SJCRH30 (cell line): ENCODE data around the gene AKAP9. TPM values are rescaled to one million over a fixed set of nuclear protein-coding genes. Genes with fewer than 3 reads are reported as not detected.
"Not testable (repeated sequence)": the region's sequence is repeated elsewhere in the genome, so short reads cannot be mapped to it uniquely, and the experiment has no call there.

ENCODE experiments used
- DNase-seq, 2 experiments: peaks; one replicate each; pipeline ENCODE4 v3.0.0-alpha.2; 2015 to 2020
- H3K27ac ChIP-seq: fragments of 250-450 bp; sonication (Bioruptor Pico); 2 replicates; pipeline ENCODE4 v1.5.1; 2020; ENCODE audit warnings: mild to moderate bottlenecking, moderate library complexity
- H3K27me3 ChIP-seq: fragments of 250-450 bp; sonication (Bioruptor Pico); 2 replicates; pipeline ENCODE4 v1.5.1; 2020; ENCODE audit warnings: mild to moderate bottlenecking, moderate library complexity
- H3K36me3 ChIP-seq: fragments of 250-450 bp; sonication (Bioruptor Pico); 2 replicates; pipeline ENCODE4 v1.5.1; 2020; ENCODE audit warnings: mild to moderate bottlenecking, moderate library complexity
- H3K4me1 ChIP-seq: fragments of 250-450 bp; sonication (Bioruptor Pico); 2 replicates; pipeline ENCODE4 v1.5.1; 2020; ENCODE audit warnings: mild to moderate bottlenecking, moderate library complexity
- H3K4me3 ChIP-seq: fragments of 250-450 bp; sonication (Bioruptor Pico); 2 replicates; pipeline ENCODE4 v1.5.1; 2020; ENCODE audit warnings: mild to moderate bottlenecking, moderate library complexity
- H3K9me3 ChIP-seq: fragments of 250-450 bp; sonication (Bioruptor Pico); replicated peaks from 2 replicates; pipeline ENCODE4 v1.5.1; 2020; ENCODE audit warnings: mild to moderate bottlenecking, moderate library complexity
- total RNA-seq: library from RNA; depleted of rRNA; stranded (reverse); fragments of >200 nt; shearing (Covaris generic); gene quantifications from 2 replicates; pipeline ENCODE4 v1.2.3, GENCODE V29; 2014

AKAP9 gene
- total RNA-seq, 1 experiment from 2014 or later: 69.9 TPM

GRCh38 chr7:92134271-92135051 is 193.8 kb downstream of the AKAP9 start, which contains the start of gene CYP51A1:
Gene CYP51A1, minus strand, starts transcription at chr7:92134477. Its CDS starts 113 bp downstream, at chr7:92134364.
- peak; percentile 96 for DNase-seq
- H3K9me3 ChIP-seq: peaks cover 3% of the 10 kb centered on the region; the same call in 1 of the 2 replicates
- H3K36me3 ChIP-seq: peaks cover 12% of the 10 kb centered on the region
- H3K4me1 ChIP-seq: peaks cover 5% of the 10 kb centered on the region; the same call in 1 of the 2 replicates
- no peaks in the 10 kb centered on the region for H3K27me3 ChIP-seq
- peak within 1 kb of the TSS; percentile 82 for H3K4me3 ChIP-seq
- H3K27ac ChIP-seq: peak within 1 kb of the TSS; percentile 87

DNA sequence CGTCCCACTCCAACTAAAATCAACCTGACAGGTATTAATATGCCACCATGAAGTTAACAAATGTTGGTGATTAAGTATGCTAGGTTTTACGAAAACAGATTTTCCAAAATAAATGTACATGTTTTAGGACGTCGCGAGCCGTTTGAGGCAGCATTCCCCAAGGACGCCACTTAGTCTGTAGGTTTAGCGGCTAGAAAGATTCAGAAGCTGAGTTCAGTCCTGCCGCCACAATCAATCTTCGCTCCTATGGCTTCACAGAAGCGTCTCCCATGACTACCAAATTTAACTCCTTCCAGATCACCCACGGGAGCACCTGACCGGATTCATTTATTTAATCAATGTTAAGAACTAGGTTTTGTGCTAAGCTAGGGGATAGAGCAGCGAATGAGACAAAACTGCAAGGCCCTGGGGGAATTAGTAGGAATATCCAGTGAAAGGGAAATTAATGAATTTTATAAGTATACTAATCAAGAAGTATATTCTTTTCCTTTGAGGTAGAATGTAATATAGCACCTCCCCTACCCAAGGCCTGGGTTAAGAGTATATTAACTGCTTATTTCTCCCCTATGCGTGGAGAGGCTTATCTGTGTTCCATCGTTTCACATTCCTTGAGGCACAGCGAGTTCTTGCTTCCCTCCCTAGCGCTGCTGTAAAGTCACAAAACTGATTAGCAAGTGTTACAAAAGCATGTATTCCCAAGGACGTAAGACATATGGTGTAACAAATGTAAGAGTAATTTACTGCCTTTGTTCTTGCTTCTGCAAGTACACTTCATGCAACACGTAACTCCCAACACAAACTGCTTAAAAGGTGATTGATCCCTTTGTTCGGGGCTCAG is 194.6 kb downstream of the AKAP9 start:
- Histone ChIP-seq H3K27me3 (no peaks in the 10 kb centered on the region), H3K4me3 (peak overlapping the region; percentile 82), H3K36me3 (peaks cover 6% of the 10 kb centered on the region; the same call in 1 of the 2 replicates), H3K4me1 (peaks cover 5% of the 10 kb centered on the region; the same call in 1 of the 2 replicates), H3K9me3 (peaks cover 4% of the 10 kb centered on the region; the same call in 1 of the 2 replicates), H3K27ac (peak overlapping the region; percentile 87)
- DNase-seq: peak; percentile 24 to 54

GRCh38 chr7:92137557-92137956 is 196.9 kb downstream of the AKAP9 start:
- peaks cover 4% of the 10 kb centered on the region; the same call in 1 of the 2 replicates for H3K9me3 ChIP-seq
- H3K4me1 ChIP-seq: peaks cover 5% of the 10 kb centered on the region; the same call in 1 of the 2 replicates
- no peaks in the 10 kb centered on the region for H3K36me3 ChIP-seq
- no peaks in the 10 kb centered on the region for H3K27me3 ChIP-seq
- peak; percentile 37 to 56 for DNase-seq
- H3K4me3 ChIP-seq: no peak overlapping the region
- H3K27ac ChIP-seq: no peak overlapping the region

DNA sequence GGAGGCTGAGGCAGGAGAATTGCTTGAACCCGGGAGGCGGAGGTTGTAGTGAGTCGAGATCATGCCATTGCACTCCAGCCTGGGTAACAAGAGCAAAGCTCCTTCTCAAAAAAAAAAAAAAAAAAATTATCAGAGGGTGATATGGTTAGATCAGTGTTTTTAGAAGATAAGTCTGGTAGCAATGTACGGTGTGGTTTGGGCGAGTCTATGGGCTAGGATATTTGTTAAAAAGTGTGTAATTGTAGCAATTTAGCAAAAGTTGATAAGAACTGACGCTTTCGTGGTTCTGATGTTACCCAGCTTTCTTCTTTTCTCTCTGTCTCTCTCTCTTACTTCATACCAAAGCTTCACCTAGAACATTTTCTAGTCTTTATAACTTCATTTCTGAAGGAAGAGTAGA is 200.5 kb downstream of the AKAP9 start:
- Histone ChIP-seq H3K4me3 (no peak overlapping the region), H3K4me1 (peaks cover 3% of the 10 kb centered on the region; the same call in 1 of the 2 replicates), H3K9me3 (peaks cover 4% of the 10 kb centered on the region; the same call in 1 of the 2 replicates), H3K36me3 (no peaks in the 10 kb centered on the region), H3K27ac (no peak overlapping the region), H3K27me3 (no peaks in the 10 kb centered on the region)
- DNase-seq: no peak

DNA sequence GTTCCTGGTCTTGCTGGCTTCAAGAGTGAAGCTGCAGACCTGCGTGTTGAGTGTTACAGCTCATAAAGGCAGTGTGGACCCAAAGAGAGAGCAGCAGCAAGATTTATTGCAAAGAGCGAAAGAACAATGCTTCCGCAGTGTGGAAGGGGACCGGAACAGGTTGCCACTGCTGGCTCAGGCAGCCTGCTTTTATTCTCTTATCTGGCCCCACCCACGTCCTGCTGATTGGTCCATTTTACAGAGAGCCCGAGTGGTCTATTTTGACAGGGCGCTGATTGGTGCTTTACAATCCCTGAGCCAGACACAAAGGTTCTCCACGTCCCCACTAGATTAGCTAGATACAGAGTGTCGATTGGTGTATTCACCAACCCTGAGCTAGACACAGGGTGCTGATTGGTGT is 202.1 kb downstream of the AKAP9 start:
- not testable (repeated sequence) for H3K4me3 ChIP-seq, DNase-seq, H3K36me3 ChIP-seq, H3K9me3 ChIP-seq, H3K27ac ChIP-seq, H3K4me1 ChIP-seq, H3K27me3 ChIP-seq

- not testable (repeated sequence) for DNase-seq, H3K36me3 ChIP-seq, H3K9me3 ChIP-seq, H3K27me3 ChIP-seq, H3K4me1 ChIP-seq, H3K4me3 ChIP-seq, H3K27ac ChIP-seq
Observed at GRCh38 chr7:92143192-92143880, 202.7 kb downstream of the AKAP9 start.

- Histone ChIP-seq H3K9me3 (no peaks in the 10 kb centered on the region), H3K27me3 (no peaks in the 10 kb centered on the region), H3K36me3 (no peaks in the 10 kb centered on the region), H3K4me1 (peaks cover 10% of the 10 kb centered on the region), H3K4me3 (no peak overlapping the region), H3K27ac (no peak overlapping the region)
- DNase-seq: no peak
Observed at GRCh38 chr7:92149736-92150239, 209.1 kb downstream of the AKAP9 start.

- Histone ChIP-seq H3K27me3 (no peaks in the 10 kb centered on the region), H3K27ac (peak overlapping the region; percentile 13; the same call in 1 of the 2 replicates), H3K4me3 (no peak overlapping the region), H3K9me3 (no peaks in the 10 kb centered on the region), H3K4me1 (peaks cover 10% of the 10 kb centered on the region), H3K36me3 (no peaks in the 10 kb centered on the region)
- peak; percentile 42 to 75 for DNase-seq
Observed at GRCh38 chr7:92150450-92151017, 209.9 kb downstream of the AKAP9 start.

DNA sequence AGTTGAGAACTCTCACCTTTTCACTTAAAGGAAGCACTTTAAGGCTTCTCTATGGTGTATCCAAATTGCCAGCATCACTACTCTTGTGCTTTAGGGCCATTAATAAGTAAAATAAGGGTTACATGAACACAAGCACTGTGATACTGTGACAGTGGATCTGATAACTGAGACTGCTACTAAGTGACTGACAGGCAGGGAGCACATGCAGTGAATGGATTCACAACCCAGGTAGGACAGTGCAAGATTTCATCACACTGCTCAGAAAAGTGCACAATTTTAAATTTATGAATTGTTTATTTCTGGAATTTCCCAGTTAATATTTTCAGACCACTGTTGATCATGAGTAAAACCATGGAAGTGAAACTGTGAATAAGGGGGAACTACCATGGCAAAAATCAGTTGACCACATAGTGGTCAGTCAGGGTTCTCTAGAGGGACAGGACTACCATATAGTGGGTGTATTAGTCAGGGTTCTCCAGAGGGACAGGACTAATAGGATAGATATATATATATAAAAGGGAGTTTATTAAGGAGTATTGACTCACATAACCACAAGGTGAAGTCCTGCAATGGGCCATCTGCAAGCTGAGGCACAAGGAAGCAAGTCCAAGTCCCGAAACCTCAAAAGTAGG is 214.6 kb downstream of the AKAP9 start:
- H3K4me3 ChIP-seq: no peak overlapping the region
- DNase-seq: no peak
- H3K27ac ChIP-seq: no peak overlapping the region
- no peaks in the 10 kb centered on the region for H3K36me3 ChIP-seq
- H3K4me1 ChIP-seq: peaks cover 14% of the 10 kb centered on the region
- no peaks in the 10 kb centered on the region for H3K9me3 ChIP-seq
- H3K27me3 ChIP-seq: no peaks in the 10 kb centered on the region

GRCh38 chr7:92156990-92157389 is 216.3 kb downstream of the AKAP9 start:
- H3K4me1 ChIP-seq: 0 out of 2 replicates have a peak, but pooled peaks cover 4% of the 10 kb centered on the region
- no peaks in the 10 kb centered on the region for H3K27me3 ChIP-seq
- no peak overlapping the region for H3K27ac ChIP-seq
- no peak for DNase-seq
- no peaks in the 10 kb centered on the region for H3K9me3 ChIP-seq
- H3K36me3 ChIP-seq: no peaks in the 10 kb centered on the region
- no peak overlapping the region for H3K4me3 ChIP-seq

- Histone ChIP-seq H3K4me1 (0 out of 2 replicates have a peak, but pooled peaks cover 4% of the 10 kb centered on the region), H3K9me3 (no peaks in the 10 kb centered on the region), H3K4me3 (no peak overlapping the region), H3K27me3 (no peaks in the 10 kb centered on the region), H3K36me3 (no peaks in the 10 kb centered on the region), H3K27ac (no peak overlapping the region)
- no peak for DNase-seq
Observed at GRCh38 chr7:92158660-92159575, 218.3 kb downstream of the AKAP9 start.
